K562 (cell line): ENCODE results near the gene ACAP3. TPM values are rescaled to one million over a fixed set of nuclear protein-coding genes. Genes with fewer than 3 reads are reported as not detected.

ENCODE experiments used
- ATAC-seq: fragments of 200-7000 bp; cut with Tn5 transposase; 3 replicates; pipeline ENCODE4 v1.9.1; 2020; ENCODE audit warnings: moderate library complexity
- BruUV-seq: library from RNA; stranded (reverse); fragments of 400-500 nt; replicated peaks from 2 replicates; lab custom pipeline; 2021; lab: Mats Ljungman, UMichigan
- CTCF ChIA-PET: fragments of 300-600 bp; formaldehyde crosslinking; extraction: SDS; loops from one replicate; lab custom pipeline; 2021; ENCODE audit warnings: low intra/inter-chr PET ratio; lab: Yijun Ruan, JAX
- POLR2A ChIA-PET: fragments of 300-600, 350-650 bp; sonication (Branson Sonifier 250); formaldehyde crosslinking; extraction: SDS; loops from one replicate; lab custom pipeline; 2021; ENCODE audit warnings: antibody characterized with exemption, inconsistent platforms; lab: Yijun Ruan, JAX
- DNase-seq, 4 experiments: peaks; one replicate each; pipeline versions ENCODE4 v3.0.0 to v3.0.0-alpha.2; 2011 to 2018; ENCODE audit warnings: low spot score in 3 of 4, mixed read lengths in 3 of 4; ENCODE audit errors: extremely low read depth in 1 of 4
- FAIRE-seq: peaks from 2 replicates; lab custom pipeline; 2011; peaks lifted over from hg19 to GRCh38; lab: Jason Lieb, UNC
- H2AFZ ChIP-seq: 2 replicates; pipeline ENCODE4 v1.6.0; 2011; ENCODE audit warnings: low read depth, low read length, control low read depth, inconsistent platforms
- H3K27ac ChIP-seq: fragments of 200-600 bp; 3 replicates; pipeline ENCODE4 v1.8.0; 2011; ENCODE audit warnings: low read depth, mild to moderate bottlenecking, control low read depth, inconsistent platforms, low read length, moderate library complexity, mixed read lengths; ENCODE audit errors: extremely low read depth
- H3K27me3 ChIP-seq, 2 experiments: fragments of 300-600 bp in 1 of 2; 2 replicates in 1 of 2; 3 replicates in 1 of 2; pipeline versions ENCODE4 v1.6.0 to v1.8.0; 2011; ENCODE audit warnings: inconsistent platforms in 2 of 2, low read length in 2 of 2, mild to moderate bottlenecking in 1 of 2, mixed read lengths in 1 of 2, moderate library complexity in 1 of 2; ENCODE audit not compliant: control insufficient read depth in 2 of 2, insufficient read depth in 2 of 2
- H3K36me3 ChIP-seq: fragments of 300-600 bp; 3 replicates; pipeline ENCODE4 v1.8.0; 2011; ENCODE audit warnings: mild to moderate bottlenecking, low read length, inconsistent platforms; ENCODE audit not compliant: control insufficient read depth, insufficient read depth
- H3K4me1 ChIP-seq, 2 experiments: fragments of 200-600 bp in 1 of 2; replicated peaks in 1 of 2; 2 replicates in 1 of 2; 3 replicates in 1 of 2; pipeline versions ENCODE4 v1.5.1 to v1.8.0; 2011; ENCODE audit warnings: inconsistent platforms in 2 of 2, low read length in 2 of 2, mild to moderate bottlenecking in 1 of 2, mixed read lengths in 1 of 2, moderate library complexity in 1 of 2; ENCODE audit not compliant: control insufficient read depth in 2 of 2, insufficient read depth in 2 of 2
- H3K4me2 ChIP-seq: 2 replicates; pipeline ENCODE4 v1.6.1; 2011; ENCODE audit warnings: low read length, control low read depth, inconsistent platforms, mixed read lengths; ENCODE audit not compliant: insufficient read depth
- H3K4me3 ChIP-seq: fragments of 200-600 bp; sonication (generic), shearing (Covaris generic); 2 replicates; pipeline ENCODE4 v1.5.1; 2016; ENCODE audit warnings: control low read depth, inconsistent platforms
- H3K79me2 ChIP-seq: fragments of 200-600 bp; 3 replicates; pipeline ENCODE4 v1.8.0; 2011; ENCODE audit warnings: low read length, inconsistent platforms; ENCODE audit not compliant: control insufficient read depth, insufficient read depth
- H3K9ac ChIP-seq, 2 experiments: 2 replicates each; pipeline versions ENCODE4 v1.6.0 to v1.6.1; 2011; ENCODE audit warnings: low read depth in 2 of 2, low read length in 2 of 2, control low read depth in 1 of 2, inconsistent platforms in 1 of 2, mild to moderate bottlenecking in 1 of 2, mixed read lengths in 1 of 2; ENCODE audit not compliant: insufficient read depth in 1 of 2
- H3K9me1 ChIP-seq: one replicate; pipeline ENCODE4 v1.6.0; 2011; ENCODE audit warnings: inconsistent platforms, mild to moderate bottlenecking, low read length, moderate library complexity; ENCODE audit not compliant: control insufficient read depth, insufficient read depth
- H3K9me3 ChIP-seq: replicated peaks from 2 replicates; pipeline ENCODE4 v1.5.1; 2011; ENCODE audit warnings: low read depth, low read length, inconsistent platforms; ENCODE audit not compliant: control insufficient read depth, insufficient read depth
- H4K20me1 ChIP-seq: replicated peaks from 2 replicates; pipeline ENCODE4 v1.6.1; 2011; ENCODE audit warnings: low read length, inconsistent platforms, mixed read lengths; ENCODE audit not compliant: control insufficient read depth, insufficient read depth
- BCOR ChIP-seq: fragments of 450-650 bp; IDR thresholded peaks from 2 replicates; pipeline ENCODE4 v1.6.1; 2016
- E2F8 ChIP-seq: fragments of 450-650 bp; IDR thresholded peaks from 2 replicates; pipeline ENCODE4 v1.7.1; 2018; ENCODE audit warnings: mild to moderate bottlenecking, low read depth; ENCODE audit not compliant: partially characterized antibody
- GABPA ChIP-seq: fragments of 200-800 bp; sonication (Bioruptor generic); conservative IDR thresholded peaks from 2 replicates; pipeline ENCODE4 v1.6.1; 2016; ENCODE audit warnings: low read depth, missing genetic modification characterization, missing compliant biosample characterization
- GATAD2A ChIP-seq: fragments of 450-650 bp; IDR thresholded peaks from 2 replicates; pipeline ENCODE4 v1.6.1; 2017
- HDAC2 ChIP-seq: fragments of 450-650 bp; IDR thresholded peaks from 2 replicates; pipeline ENCODE4 v1.6.1; 2016; ENCODE audit warnings: mild to moderate bottlenecking
- ZBED1 ChIP-seq: IDR thresholded peaks from 2 replicates; pipeline ENCODE4 v1.6.1; 2014
- ZMIZ1 ChIP-seq, 2 experiments: fragments of 150-350 bp in 1 of 2; IDR thresholded peaks; 2 replicates each; pipeline ENCODE4 v1.6.1; 2012 to 2016; ENCODE audit warnings: low read depth in 2 of 2, low read length in 2 of 2, mild to moderate bottlenecking in 1 of 2, moderate library complexity in 1 of 2
- ZNF76 ChIP-seq: fragments of 250-450 bp; sonication (Bioruptor Pico); IDR thresholded peaks from 2 replicates; pipeline ENCODE4 v1.4.0; 2020; ENCODE audit warnings: mild to moderate bottlenecking, moderate library complexity, borderline replicate concordance
- WGBS: fragments of 100-300 bp; shearing (Covaris generic); methylation state at CpG from one replicate; pipeline ENCODE4 v1.1.6; 2016; ENCODE audit warnings: low coverage, mixed read lengths; ENCODE audit not compliant: insufficient coverage; ENCODE audit errors: missing lambda C conversion rate; 5-methylcytosine and 5-hydroxymethylcytosine counted together
- in situ Hi-C: fragments of 300-500 bp; cut with MboI; formaldehyde crosslinking; loops from 4 replicates; pipeline ENCODE4 v1.15.0; 2018; ENCODE audit warnings: inconsistent platforms, mixed read lengths
- intact Hi-C: fragments of 100-400 bp; cut with micrococcal nuclease; formaldehyde crosslinking; loops from 2 replicates; pipeline ENCODE4 v1.14.2; 2022
- polyA plus RNA-seq, 8 experiments: library from polyadenylated mRNA; depleted of rRNA in 4 of 8; stranded (reverse) in 5 of 8; unstranded in 3 of 8; fragments of >200 nt; fragmentation: Nextera tagmentation in 2 of 8; fragmentation: Illumina TruSeq in 1 of 8; extraction: Ambion mirVana in 2 of 8; extraction: Trizol in 1 of 8; gene quantifications; 2 replicates each; pipeline versions ENCODE4 v1.2.1 to v1.2.3, GENCODE V29; 2011 to 2014; ENCODE audit warnings: inconsistent platforms in 1 of 8, missing spikeins in 1 of 8
- total RNA-seq, 7 experiments: library from RNA; depleted of rRNA in 6 of 7; stranded (reverse); fragments of >200 nt in 6 of 7; fragmentation: Illumina TruSeq in 2 of 7; extraction: Trizol in 2 of 7; gene quantifications; 2 replicates each; pipeline versions ENCODE4 v1.2.1 to v1.2.3, GENCODE V29; 2011 to 2021; ENCODE audit warnings: low replicate concordance in 1 of 7
- TF ChIP-seq, protein P1 (sequence below): fragments of 450-650 bp; formaldehyde crosslinking; IDR thresholded peaks from 2 replicates; pipeline ENCODE4 v1.4.0; 2022; ENCODE audit warnings: mild to moderate bottlenecking, moderate library complexity
- TF ChIP-seq, protein P2 (sequence below): sonication (generic); formaldehyde crosslinking; IDR thresholded peaks from 2 replicates; pipeline ENCODE4 v1.9.0; 2022; ENCODE audit warnings: mild to moderate bottlenecking, missing genetic modification reagents

ACAP3 gene
- total and polyA plus RNA-seq, 9 of the 15 experiments (the other 6 are each of a cell fraction or from before 2014, with no cell fraction given), result 0.01 to 49.0 (median 12.0) TPM

- FAIRE-seq (peak; percentile 35), ATAC-seq (peak; percentile 92)
- TF ChIP-seq ZNF76 (CRISPR knock-in tag), result no peak
- TF ChIP-seq GABPA (tag), result no peak
- TF ChIP-seq BCOR, result no peak
- TF ChIP-seq ZMIZ1 (IDR thresholded peaks at IDR 0.05; ENCODE audit: low read depth in 2 of 2, low read length in 2 of 2), result no peak
- TF ChIP-seq GATAD2A, result no peak
- TF ChIP-seq E2F8, result no peak
- no peak for TF ChIP-seq HDAC2
- TF ChIP-seq, protein P1, sequence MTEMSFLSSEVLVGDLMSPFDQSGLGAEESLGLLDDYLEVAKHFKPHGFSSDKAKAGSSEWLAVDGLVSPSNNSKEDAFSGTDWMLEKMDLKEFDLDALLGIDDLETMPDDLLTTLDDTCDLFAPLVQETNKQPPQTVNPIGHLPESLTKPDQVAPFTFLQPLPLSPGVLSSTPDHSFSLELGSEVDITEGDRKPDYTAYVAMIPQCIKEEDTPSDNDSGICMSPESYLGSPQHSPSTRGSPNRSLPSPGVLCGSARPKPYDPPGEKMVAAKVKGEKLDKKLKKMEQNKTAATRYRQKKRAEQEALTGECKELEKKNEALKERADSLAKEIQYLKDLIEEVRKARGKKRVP (CRISPR knock-in tag), result no peak
- no peak for TF ChIP-seq ZBED1
- TF ChIP-seq, protein P2, sequence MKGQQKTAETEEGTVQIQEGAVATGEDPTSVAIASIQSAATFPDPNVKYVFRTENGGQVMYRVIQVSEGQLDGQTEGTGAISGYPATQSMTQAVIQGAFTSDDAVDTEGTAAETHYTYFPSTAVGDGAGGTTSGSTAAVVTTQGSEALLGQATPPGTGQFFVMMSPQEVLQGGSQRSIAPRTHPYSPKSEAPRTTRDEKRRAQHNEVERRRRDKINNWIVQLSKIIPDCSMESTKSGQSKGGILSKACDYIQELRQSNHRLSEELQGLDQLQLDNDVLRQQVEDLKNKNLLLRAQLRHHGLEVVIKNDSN (CRISPR knock-in tag), result no peak
Measured at GRCh38 chr1:1293263-1294249, 14.2 kb downstream of the ACAP3 start.

More at GRCh38 chr1:1293263-1294249, 14.2 kb downstream of the ACAP3 start:
- H3K9ac ChIP-seq, result peak overlapping the region in 1 of 2 experiments; percentile 84; a peak in 3 of 4 replicates
- peaks cover 0 to 3% of the 10 kb centered on the region in 2 experiments; a peak in 1 of 5 replicates for H3K27me3 ChIP-seq
- peaks cover 16% of the 10 kb centered on the region; the same call in 1 of the 2 replicates for H4K20me1 ChIP-seq
- ChIA-PET CTCF (no interaction called here), POLR2A (interaction anchor here (0.6 to 1.2 kb wide), 2 partner anchors 11 to 25 kb away, joined by 3 read pairs; no protein-coding TSS in a partner anchor)
- in situ Hi-C loops (no loop called here), intact Hi-C loops (loop anchor here (2.0 to 10.0 kb wide), 2 partner anchors 177 to 309 kb away; partner anchors contain the start of genes C1orf159 and PERM1)
- WGBS, result 22% methylated on average over 64 of the region's 94 CpGs
- peak overlapping the region; percentile 51 for H3K4me3 ChIP-seq
- no peaks in the 10 kb centered on the region for H3K79me2 ChIP-seq
- H3K4me2 ChIP-seq, result peak overlapping the region; percentile 81
- peaks cover 5 to 71% of the 10 kb centered on the region in 2 experiments; a peak in 3 of 5 replicates for H3K4me1 ChIP-seq
- H3K9me3 ChIP-seq, result no peaks in the 10 kb centered on the region
- H3K27ac ChIP-seq, result peak overlapping the region; percentile 54; the same call in 2 of the 3 replicates
- peaks cover 17% of the 10 kb centered on the region; the same call in 1 of the 3 replicates for H3K36me3 ChIP-seq
- peaks cover 8% of the 10 kb centered on the region for H3K9me1 ChIP-seq
- peak overlapping the region; percentile 67; the same call in 1 of the 2 replicates for H2AFZ ChIP-seq
- BruUV-seq, result no TSS peak
- peak; percentile 90 to 99 (median 98) for DNase-seq
